Measurements from ENCODE around the gene UTP4.

DNA sequence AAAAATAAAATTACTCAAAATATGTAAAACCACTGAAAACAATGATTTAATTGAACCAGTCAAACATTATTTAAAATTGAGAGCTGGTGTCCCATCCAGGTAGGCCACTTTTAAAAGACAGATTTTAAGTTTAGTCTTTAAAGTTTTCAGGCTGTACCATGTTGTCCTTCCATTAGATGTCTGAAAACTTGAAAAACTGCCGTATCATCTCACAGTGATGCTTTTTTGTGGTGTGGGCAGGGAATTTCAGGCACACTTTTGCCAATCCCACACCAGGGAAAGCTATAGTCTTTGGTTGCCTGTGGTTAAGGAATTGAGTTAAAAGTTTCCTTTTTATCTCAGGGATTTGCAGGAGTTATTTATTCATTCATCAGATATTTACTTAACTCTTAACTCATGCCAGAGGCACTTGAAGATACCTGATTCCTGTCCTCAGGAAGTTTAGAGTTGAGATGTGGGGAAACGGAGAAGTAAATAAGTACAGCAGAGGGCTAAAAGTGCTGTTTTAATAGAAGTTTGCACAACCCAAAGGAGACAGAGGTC is 57.7 kb downstream of the UTP4 start:
- TF ChIP-seq, protein P1, sequence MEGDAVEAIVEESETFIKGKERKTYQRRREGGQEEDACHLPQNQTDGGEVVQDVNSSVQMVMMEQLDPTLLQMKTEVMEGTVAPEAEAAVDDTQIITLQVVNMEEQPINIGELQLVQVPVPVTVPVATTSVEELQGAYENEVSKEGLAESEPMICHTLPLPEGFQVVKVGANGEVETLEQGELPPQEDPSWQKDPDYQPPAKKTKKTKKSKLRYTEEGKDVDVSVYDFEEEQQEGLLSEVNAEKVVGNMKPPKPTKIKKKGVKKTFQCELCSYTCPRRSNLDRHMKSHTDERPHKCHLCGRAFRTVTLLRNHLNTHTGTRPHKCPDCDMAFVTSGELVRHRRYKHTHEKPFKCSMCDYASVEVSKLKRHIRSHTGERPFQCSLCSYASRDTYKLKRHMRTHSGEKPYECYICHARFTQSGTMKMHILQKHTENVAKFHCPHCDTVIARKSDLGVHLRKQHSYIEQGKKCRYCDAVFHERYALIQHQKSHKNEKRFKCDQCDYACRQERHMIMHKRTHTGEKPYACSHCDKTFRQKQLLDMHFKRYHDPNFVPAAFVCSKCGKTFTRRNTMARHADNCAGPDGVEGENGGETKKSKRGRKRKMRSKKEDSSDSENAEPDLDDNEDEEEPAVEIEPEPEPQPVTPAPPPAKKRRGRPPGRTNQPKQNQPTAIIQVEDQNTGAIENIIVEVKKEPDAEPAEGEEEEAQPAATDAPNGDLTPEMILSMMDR (IDR thresholded peaks at IDR 0.05), result no peak
- TF ChIP-seq POLR2AphosphoS5 (IDR thresholded peaks at IDR 0.05), result no peak
- TF ChIP-seq POLR2A (IDR thresholded peaks at IDR 0.05), result no peak
- no peak for TF ChIP-seq EP300 (IDR thresholded peaks at IDR 0.05; ENCODE audit: low read depth)
